ENCODE data around the gene IL17B.
"Not testable (repeated sequence)": the region's sequence is repeated elsewhere in the genome, so short reads cannot be mapped to it uniquely, and the experiment has no call there.

Gene IL17B

GRCh38 chr5:149399775-149400174 is 20.7 kb upstream of the IL17B start:
- DNase-seq: no peak

GRCh38 chr5:149398747-149399266 is 19.7 kb upstream of the IL17B start:
- DNase-seq: not testable (repeated sequence)

GRCh38 chr5:149397530-149397929 is 18.4 kb upstream of the IL17B start:
- DNase-seq: no peak

GRCh38 chr5:149394996-149395395 is 15.9 kb upstream of the IL17B start:
- DNase-seq: not testable (repeated sequence)

- DNase-seq: no peak
These were observed 13.6 kb upstream of the IL17B start for GRCh38 chr5:149392718-149393117.

- no peak for DNase-seq
These were observed 12.4 kb upstream of the IL17B start for GRCh38 chr5:149391524-149391923.

DNA sequence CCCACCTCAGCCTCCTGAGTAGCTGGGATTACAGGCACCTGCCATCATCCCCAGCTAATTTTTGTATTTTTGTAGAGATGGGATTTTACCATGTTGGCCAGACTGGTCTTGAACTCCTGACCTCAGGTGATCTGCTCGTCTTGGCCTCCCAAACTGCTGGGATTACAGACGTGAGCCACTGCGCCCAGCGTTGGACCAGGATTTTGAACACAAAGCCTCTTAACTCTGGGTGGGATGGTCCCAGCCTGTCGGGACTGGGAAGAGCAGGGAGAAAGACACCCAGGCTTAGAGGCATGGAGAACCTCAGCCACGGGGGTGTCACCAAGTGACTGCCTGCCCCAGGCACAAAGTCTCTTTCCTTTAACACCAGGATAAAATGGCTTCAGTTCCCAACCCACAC is 12.0 kb upstream of the IL17B start:
- not testable (repeated sequence) for DNase-seq

DNA sequence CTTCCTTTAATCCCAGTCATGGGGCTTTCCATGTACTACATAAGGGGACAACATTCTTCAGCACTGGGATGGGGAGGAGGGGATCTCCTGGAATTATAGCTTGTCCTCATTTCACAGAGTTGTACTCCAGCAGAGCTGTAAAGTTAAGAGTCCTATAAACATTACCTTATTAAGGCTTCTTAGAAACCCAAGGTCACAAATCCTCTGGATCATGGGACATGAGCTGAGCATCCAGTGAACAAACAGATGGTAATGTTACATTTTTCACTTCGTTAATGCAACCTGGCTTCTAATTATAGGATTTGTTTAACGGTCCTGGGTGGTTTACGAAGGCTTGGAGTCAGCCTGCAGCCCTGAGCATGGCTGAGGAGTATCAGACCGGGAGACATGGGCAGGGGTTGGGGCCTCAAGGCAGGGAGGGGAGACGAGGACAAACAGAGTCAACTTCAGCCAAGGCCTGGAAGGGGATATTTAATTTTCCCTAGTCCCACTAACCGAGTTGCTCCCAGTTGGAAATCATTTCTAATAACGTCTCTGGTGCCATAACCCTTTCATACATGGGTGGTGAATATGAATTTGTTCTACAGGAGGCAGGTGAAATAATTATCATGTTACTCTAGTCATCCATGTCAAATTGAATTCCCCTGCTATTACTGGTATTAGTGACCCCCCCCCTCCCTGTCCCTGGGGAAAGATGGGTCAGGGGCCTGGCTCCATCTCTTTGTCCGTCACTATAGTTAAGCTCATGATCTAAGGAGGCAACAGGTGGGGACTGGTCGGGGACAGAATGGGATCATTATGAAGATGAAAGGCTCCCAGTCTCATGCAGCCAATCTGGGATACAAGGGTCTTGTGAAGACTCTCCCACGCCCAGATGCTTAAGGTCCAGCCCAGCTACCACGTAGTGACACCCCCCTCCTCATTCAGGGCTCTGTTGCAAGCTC is 10.7 kb upstream of the IL17B start:
- DNase-seq: no peak

- no peak for DNase-seq
These were observed 9.6 kb upstream of the IL17B start for GRCh38 chr5:149388498-149389190.

GRCh38 chr5:149387982-149388381 is 8.9 kb upstream of the IL17B start:
- no peak for DNase-seq

DNA sequence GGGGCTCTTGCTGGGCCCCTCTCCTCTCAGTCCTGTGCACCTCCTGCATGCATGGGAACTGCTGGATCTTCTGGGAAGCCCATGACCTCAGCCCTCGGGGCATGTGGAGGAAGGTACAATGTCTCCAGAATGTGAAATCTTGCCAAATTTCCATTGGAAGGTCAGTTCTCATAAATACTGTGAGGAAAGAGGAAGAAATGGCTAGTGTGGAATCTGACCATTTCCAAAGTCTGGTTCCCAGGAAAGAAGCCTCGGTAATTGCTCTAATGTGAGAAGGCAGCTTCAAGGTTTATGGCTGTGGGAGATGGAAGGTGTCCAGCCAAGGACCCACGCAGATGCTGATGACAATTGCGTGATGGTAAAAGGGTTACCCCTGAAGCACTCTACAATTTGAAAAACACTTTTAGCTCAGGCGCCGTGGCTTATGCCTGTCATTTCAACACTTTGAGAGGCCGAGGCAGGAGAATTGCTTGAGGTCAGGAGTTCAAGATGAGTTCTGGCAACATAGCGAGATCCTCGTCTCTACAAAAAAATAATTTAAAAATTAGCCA is 8.1 kb upstream of the IL17B start:
- no peak for DNase-seq

- no peak for DNase-seq
These were observed 7.1 kb upstream of the IL17B start for GRCh38 chr5:149386166-149386565.

GRCh38 chr5:149383399-149383798 is 4.3 kb upstream of the IL17B start:
- no peak for DNase-seq

DNA sequence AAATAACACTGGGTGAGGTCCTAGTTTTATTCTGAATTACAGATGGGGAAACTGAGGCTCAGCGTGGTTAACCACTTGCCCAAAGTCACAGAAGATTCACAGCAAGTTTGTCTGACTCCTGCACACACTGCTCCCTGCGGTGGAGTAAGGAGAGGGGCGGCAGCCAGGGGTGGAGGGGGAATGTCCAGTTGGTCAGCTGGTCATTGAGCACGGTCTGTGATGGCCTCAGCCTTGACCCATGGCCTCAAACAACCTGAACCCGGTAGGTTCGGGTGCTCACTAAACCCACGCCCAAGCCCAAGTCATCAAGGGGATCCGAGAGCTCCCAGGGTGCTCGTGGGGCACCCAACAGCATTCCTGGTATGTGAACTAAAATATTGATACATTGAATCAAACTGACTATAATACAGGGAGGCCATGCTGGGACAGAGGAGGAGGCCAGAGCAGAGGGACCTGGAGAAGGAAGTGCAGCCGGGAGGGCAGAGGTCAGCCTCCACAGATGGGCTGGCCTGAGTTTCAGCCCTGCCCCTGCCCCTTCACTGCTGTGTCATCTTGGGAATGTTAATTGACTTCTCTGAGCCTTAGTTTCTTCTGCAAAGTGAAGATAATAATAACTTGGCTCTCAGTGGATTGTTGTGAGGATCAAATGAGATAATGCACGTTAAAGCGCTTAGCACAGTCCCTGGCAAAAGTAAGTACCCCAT is 3.6 kb upstream of the IL17B start:
- DNase-seq: no peak

DNA sequence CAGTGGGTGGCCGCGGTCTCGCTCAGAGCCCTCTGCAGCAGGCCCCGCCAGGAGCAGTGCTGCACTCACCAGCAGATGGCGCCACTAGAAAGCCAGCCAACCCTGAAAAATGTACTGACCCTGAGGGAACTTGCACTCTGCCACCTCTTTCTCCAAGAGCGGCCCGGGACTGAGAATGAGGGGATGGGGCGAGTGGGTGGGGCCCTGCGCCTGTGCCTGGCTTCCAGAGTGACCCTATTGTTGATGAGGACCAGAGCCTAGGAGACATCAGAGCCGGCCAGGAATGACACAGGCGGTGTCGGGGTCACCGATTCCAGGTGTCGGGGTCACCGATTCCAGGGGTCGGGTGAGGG is 2.9 kb upstream of the IL17B start:
- DNase-seq: peak; percentile 92

DNA sequence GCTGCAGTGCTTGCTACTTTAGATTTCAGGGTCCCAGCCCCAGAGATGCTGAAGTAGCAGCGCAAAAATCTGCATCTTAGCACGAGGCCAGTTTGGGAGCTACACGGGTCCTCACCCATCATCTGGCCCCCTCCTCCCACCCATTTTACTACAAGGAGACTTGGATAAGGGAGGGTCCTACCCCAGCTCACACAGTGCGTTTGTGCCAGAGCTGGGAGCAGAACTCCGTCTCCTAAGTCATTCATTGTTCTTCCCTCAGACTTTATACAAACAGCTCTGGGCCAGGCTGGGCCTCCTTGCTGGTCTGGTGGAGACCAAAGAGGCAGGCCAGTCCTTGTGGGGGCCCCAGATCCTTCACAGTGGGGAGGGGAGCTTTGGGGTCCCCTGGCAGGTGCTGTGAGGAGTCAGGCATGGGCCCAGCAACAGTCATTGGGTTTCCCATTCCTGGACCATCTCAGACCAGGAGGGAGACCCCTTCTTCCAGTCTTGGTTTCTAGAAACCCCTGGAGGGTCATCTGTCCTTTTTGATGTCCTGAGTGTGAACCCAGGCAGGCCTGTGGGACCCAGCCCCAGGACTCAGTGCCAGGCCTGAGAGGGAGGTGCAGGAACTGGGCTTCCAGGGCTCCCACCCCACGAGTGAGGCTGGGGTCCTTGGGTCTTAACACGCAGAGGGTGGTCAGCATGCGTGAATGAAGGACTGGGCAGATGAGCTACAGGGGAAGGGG is 2.3 kb upstream of the IL17B start:
- DNase-seq: no peak

DNA sequence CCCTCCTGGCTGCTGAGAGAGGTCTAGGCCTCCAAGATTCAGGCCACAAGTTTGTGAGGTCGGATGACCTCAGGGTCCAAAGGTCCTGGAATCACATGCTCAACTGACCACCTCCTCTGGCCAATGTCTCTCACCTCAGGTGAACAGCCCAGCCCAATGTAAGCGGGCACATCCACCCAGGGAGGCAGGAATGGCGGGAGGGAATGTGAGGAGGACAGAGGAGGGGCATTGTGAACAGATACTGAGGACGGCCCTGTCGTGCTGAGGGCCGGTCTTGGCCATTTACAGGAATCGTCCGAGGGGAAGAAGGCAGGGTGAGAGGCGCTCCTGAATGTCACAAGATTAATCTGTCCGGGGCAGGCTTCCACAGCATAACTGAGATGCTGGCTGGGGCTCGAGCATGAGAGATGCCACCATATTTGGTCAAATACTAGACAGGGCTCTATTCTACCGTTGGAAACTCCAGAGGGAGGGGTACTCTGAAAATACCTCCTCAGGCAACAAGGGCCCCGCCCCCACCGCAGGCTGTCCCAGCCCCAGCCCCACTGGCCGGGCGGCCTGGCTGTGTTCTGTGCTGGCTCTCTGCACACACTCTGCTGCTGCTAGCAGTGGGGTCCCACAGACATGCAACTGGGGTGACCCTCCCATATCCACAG is 1.5 kb upstream of the IL17B start:
- DNase-seq: no peak

DNA sequence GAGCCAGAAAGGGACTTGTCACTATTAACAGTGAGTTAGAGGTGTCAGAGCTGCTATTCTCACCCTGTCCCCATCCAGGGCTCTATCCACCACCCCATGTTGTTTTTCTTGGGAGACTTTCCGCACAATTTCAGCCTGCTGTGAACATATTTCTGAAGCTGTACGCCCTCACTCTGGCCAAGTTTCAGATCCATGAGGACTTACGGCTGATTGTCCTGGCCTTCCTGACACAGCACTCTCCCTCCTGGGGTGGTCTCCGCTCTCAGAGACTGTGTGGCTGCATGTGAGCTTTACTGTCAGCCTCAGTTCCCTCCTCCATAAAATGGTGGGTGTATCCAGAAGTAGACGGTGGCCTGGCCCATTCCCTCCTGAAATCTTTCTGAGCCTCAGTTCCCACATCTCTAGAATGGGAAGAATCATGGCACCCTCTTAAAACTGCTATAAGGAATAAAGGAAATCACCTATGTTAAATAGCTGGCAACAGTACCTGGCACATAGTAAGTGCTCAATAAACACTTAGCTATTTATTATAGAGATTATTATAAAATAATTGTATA is 804 bp upstream of the IL17B start:
- no peak for DNase-seq

DNA sequence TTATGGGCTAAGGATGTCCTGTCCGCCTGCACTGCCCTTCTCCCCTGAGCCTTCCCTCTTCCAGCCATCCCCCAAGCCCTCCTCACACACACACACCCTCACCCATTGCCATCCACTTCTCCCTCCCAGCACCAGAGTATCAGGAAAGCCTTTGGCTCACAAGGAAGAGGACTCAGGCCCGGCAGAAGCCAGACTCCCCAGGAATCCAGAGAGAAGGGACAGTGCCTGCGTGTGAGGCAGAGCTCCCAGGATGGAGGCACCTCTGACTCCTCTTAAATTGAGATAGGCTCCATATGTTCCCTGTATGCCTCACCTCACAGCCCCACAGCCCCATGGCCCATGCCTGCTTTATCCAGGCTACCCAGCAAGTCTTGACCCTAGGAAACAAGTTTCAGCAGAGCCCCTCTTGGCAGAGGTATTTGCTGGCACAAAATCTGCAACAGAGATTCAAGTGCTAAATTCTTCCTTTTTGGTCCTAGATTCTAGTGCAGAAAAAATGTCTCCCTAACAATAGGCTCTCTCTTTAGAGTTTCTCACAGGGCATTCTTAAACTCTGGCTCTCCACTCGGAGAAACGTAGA is 761 bp downstream of the IL17B start:
- no peak for DNase-seq

GRCh38 chr5:149376711-149377447 is 2.2 kb downstream of the IL17B start:
- no peak for DNase-seq
